Measurements from ENCODE around the gene CCDC102B. TPM values are rescaled to one million over a fixed set of nuclear protein-coding genes. Genes with fewer than 3 reads are reported as not detected.

Gene CCDC102B
- total and polyA plus RNA-seq, 4 donors: 7.1 to 78.8 (median 19.9) TPM

DNA sequence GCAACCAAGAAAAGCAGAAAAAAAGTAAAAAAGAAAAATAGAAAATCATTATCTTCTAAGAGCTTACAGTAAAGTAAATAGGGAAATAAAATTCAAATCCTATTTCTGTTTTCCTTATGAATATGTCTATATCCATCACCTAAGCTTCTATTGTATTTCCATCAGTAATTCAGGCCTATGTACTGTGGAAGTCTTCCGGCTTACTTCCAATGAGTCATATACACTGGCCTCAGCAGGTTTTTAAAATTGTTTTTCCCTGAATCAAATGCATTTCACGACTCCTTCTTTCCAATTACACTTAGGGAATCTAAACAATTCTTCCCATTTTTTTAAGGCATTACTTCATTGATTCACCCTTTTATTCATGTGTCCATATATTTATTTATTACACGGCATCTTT lies 164.7 kb downstream of the CCDC102B start:
- Histone ChIP-seq H3K27ac (ENCODE audit: low read depth in 1 of 2, low read length in 1 of 2) (no peak overlapping the region), H3K27me3 (ENCODE audit: control insufficient read depth in 3 of 3, insufficient read depth in 3 of 3, low read length in 2 of 3) (no peaks in the 10 kb centered on the region), H3K36me3 (ENCODE audit: control insufficient read depth in 4 of 4, insufficient read depth in 4 of 4, low read length in 4 of 4) (no peaks in the 10 kb centered on the region), H3K4me3 (no peak overlapping the region), H3K9ac (ENCODE audit: insufficient read depth in 1 of 2, low read length in 2 of 2) (no peak overlapping the region), H3K4me1 (ENCODE audit: control insufficient read depth in 5 of 5, insufficient read depth in 5 of 5, low read length in 5 of 5) (no peaks in the 10 kb centered on the region), H3K9me3 (ENCODE audit: control insufficient read depth in 4 of 4, insufficient read depth in 3 of 4, low read length in 3 of 4) (no peaks in the 10 kb centered on the region)
- DNase-seq: no peak
- no peak for ATAC-seq (ENCODE audit: insufficient read depth, low FRiP score)
- no peak for TF ChIP-seq CTCF (IDR thresholded peaks at IDR 0.05; ENCODE audit: control extremely low read depth, extremely low read depth)
- WGBS, 2 donors: 89 to 90% methylated on average over 3 of the region's 3 CpGs

GRCh38 chr18:68965817-68966216 lies 167.9 kb downstream of the CCDC102B start:
- Histone ChIP-seq H3K4me1 (ENCODE audit: control insufficient read depth in 5 of 5, insufficient read depth in 5 of 5, low read length in 5 of 5) (no peaks in the 10 kb centered on the region), H3K36me3 (ENCODE audit: control insufficient read depth in 4 of 4, insufficient read depth in 4 of 4, low read length in 4 of 4) (no peaks in the 10 kb centered on the region), H3K4me3 (no peak overlapping the region), H3K27me3 (ENCODE audit: control insufficient read depth in 3 of 3, insufficient read depth in 3 of 3, low read length in 2 of 3) (no peaks in the 10 kb centered on the region), H3K9ac (ENCODE audit: insufficient read depth in 1 of 2, low read length in 2 of 2) (no peak overlapping the region), H3K27ac (ENCODE audit: low read depth in 1 of 2, low read length in 1 of 2) (no peak overlapping the region), H3K9me3 (ENCODE audit: control insufficient read depth in 4 of 4, insufficient read depth in 3 of 4, low read length in 3 of 4) (no peaks in the 10 kb centered on the region)
- 74 to 77% methylated on average over 3 of the region's 3 CpGs for WGBS, 2 donors
- ATAC-seq (ENCODE audit: insufficient read depth, low FRiP score) (no peak), DNase-seq (no peak)
- TF ChIP-seq CTCF (IDR thresholded peaks at IDR 0.05; ENCODE audit: control extremely low read depth, extremely low read depth): no peak

DNA sequence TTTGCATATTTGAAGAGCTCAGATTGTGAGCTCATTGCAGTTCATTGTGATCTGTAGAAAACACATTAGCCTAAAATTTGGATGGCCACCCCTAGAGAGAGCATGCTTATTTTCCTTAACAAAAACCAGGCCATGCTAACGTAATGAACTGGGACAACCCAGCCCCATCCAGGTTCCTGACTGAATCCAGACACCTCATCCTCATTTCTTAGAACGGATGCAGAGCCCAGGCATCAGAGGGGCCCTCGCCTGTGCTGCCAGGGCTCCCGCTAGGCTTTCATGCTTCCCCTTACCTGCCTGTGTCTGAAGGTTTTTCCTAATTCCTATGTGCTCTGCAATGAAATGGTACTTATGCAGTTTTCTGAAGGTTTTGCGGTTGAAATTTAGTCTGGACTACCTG lies 171.1 kb downstream of the CCDC102B start:
- H3K9me3 ChIP-seq (ENCODE audit: control insufficient read depth in 4 of 4, insufficient read depth in 3 of 4, low read length in 3 of 4): no peaks in the 10 kb centered on the region
- no peak for ATAC-seq (ENCODE audit: insufficient read depth, low FRiP score)
- H3K27ac ChIP-seq (ENCODE audit: low read depth in 1 of 2, low read length in 1 of 2): no peak overlapping the region
- H3K9ac ChIP-seq (ENCODE audit: insufficient read depth in 1 of 2, low read length in 2 of 2): no peak overlapping the region
- no peaks in the 10 kb centered on the region for H3K4me1 ChIP-seq (ENCODE audit: control insufficient read depth in 5 of 5, insufficient read depth in 5 of 5, low read length in 5 of 5)
- no peak overlapping the region for H3K4me3 ChIP-seq
- no peak for TF ChIP-seq CTCF (IDR thresholded peaks at IDR 0.05; ENCODE audit: control extremely low read depth, extremely low read depth)
- no peak for DNase-seq
- 92 to 94% methylated on average over 5 of the region's 5 CpGs for WGBS, 2 donors
- no peaks in the 10 kb centered on the region for H3K36me3 ChIP-seq (ENCODE audit: control insufficient read depth in 4 of 4, insufficient read depth in 4 of 4, low read length in 4 of 4)
- H3K27me3 ChIP-seq (ENCODE audit: control insufficient read depth in 3 of 3, insufficient read depth in 3 of 3, low read length in 2 of 3): no peaks in the 10 kb centered on the region

- H3K27ac ChIP-seq (ENCODE audit: low read depth in 1 of 2, low read length in 1 of 2): no peak overlapping the region
- H3K9me3 ChIP-seq (ENCODE audit: control insufficient read depth in 4 of 4, insufficient read depth in 3 of 4, low read length in 3 of 4): no peaks in the 10 kb centered on the region
- no peak overlapping the region for H3K9ac ChIP-seq (ENCODE audit: insufficient read depth in 1 of 2, low read length in 2 of 2)
- WGBS, 2 donors: 77 to 78% methylated on average over 5 of the region's 5 CpGs
- H3K4me3 ChIP-seq: no peak overlapping the region
- H3K27me3 ChIP-seq (ENCODE audit: control insufficient read depth in 3 of 3, insufficient read depth in 3 of 3, low read length in 2 of 3): no peaks in the 10 kb centered on the region
- no peak for TF ChIP-seq CTCF (IDR thresholded peaks at IDR 0.05; ENCODE audit: control extremely low read depth, extremely low read depth)
- no peak for DNase-seq
- H3K36me3 ChIP-seq (ENCODE audit: control insufficient read depth in 4 of 4, insufficient read depth in 4 of 4, low read length in 4 of 4): no peaks in the 10 kb centered on the region
- no peaks in the 10 kb centered on the region for H3K4me1 ChIP-seq (ENCODE audit: control insufficient read depth in 5 of 5, insufficient read depth in 5 of 5, low read length in 5 of 5)
- ATAC-seq (ENCODE audit: insufficient read depth, low FRiP score): no peak
These were observed 174.3 kb downstream of the CCDC102B start for GRCh38 chr18:68972176-68972575.
